ENCODE results near the gene QRSL1.

GRCh38 chr6:106629103-106629858, at the start of gene QRSL1, which contains the start of gene RTN4IP1:
- TF ChIP-seq POLR2A (IDR thresholded peaks at IDR 0.05) (peak in 1 of 2 donors; percentile 72), CTCF (IDR thresholded peaks at IDR 0.05) (no peak)
